NCI-H2171 treated with DMSO at 0.1 percent for 48 hours (cell line): ENCODE results near the gene PSD2.
A peak's percentile ranks its signal among the peaks of the same experiment; 100 is the strongest.

Source experiments
- DNase-seq: peaks from one replicate; lab custom pipeline; 2025; lab: John Stamatoyannopoulos, UW

Gene PSD2

DNA sequence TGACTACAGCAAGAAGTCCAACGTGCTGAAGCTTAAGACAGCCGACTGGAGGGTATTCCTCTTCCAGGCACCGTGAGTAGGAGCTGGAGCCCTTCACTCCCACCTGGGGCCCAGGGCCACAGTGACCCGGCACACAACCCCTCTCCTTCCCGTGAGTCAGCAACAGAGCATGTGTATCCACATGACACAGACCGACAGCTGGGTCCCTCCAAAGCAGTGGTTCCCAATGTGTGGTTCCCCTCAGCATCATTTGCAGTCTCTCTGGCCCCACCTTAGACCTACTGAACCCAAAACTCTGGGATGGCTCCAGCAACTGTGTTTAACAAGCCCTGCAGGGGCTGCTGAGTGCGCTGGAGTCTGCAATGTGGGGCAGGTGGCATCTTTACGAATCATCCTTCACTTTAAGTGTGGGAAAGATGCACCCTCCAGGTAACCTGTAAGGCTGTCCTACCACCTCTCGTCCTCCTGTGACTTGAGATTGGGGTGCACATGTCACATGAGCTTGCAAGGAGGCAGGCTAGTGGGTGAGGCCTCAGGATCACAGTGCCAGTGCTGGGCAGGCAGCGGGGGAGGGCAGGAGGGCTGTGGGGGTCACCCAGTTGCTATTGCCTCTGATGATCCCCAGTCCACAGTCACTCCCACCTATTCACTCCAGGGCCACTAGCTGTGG is 42.2 kb downstream of the PSD2 start:
- no peak for DNase-seq

DNA sequence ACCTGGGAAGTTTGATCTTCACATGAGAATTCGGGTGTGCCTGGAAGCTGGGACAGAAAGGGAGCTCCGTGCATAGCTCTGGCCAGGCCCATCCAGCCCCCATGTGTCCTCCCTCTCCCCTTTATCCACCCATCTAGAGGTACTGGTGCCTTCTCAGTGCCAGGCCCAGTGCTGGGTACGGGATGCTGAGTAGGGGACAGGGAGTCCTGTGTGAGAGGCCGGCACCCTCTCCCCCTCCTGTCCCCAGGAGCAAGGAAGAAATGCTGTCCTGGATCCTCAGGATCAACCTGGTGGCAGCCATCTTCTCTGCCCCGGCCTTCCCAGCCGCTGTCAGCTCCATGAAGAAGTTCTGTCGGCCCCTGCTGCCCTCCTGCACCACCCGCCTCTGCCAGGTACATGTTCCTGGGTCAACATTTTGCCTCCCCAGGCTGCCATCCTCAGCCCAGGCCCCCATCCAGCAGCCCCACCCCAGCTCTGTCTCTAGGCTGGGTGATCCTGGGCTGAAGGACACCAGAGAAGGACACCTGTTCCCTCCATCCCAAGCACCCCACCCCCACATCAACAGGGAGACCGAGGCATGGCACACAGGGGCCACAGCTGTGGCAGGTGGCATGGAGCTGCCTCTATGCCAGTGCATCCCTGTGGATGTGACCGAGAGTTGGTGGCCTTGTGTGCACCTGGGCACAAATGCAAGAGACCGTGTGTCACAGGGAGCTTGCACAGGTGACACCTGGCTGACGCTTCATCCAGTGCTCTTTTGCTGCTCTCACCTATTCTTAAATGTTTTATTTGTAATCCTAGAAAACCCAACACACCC is 43.0 kb downstream of the PSD2 start:
- DNase-seq: no peak

DNA sequence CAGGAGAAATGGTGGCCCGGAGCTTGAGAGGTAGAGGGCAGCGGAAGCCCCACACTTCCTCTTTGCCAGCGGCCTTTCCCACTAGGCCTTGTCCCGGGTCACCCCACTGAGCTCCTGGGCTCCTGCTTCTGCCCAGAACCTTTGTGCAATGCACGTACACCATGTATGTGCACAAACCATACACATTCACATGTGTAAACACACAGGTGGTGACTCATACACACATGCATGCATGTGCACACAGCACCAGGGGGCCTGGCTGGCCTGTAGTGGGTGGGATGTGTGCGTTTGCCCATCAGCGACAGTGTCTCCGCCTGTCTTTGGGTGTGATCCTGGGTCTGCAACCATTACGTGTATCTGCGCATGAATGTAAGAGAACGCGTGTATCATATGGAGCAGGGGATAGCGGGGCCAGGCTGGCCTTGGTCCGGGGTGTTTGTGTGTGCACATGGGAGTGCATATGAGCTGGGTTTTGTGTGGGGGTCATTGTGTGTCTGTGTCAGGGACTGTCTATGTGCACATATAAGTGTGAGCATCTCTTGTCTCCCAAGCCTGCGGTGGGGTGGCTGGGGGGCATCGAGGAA is 43.7 kb downstream of the PSD2 start:
- no peak for DNase-seq

DNA sequence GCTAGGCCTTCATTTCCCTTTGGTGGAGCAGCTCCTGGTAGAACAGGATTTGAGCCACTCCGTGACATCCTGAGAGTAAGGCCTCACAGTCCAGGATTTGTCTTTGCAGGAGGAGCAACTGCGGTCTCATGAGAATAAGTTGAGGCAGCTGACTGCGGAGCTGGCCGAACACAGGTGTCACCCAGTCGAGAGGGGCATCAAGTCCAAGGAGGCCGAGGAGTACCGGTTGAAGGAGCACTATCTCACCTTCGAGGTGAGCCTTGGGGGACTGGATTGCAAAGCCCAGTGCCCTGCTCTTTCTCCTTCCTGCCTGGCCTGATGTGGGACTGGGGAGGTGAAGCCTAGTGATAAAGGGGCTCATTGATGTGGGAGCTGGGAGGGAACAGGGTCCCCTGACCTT is 44.3 kb downstream of the PSD2 start:
- no peak for DNase-seq

DNA sequence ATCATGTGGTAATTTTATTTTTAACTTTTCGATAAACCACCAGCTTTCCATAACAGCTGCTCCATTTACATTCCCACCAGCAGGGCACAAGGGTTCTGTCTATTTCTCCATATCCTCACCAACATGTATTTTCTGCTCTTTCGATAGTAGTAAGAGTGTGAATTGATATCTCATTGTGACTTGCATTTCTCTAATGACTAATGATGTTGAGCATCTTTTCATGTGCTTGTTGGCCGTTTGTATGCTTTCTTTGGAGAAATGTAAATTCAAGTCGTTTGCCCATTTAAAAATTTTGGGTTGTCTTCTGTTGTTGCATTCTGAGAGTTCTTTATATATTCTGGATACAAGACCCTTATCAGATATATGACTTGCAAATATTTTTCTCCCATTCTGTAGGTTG is 45.9 kb downstream of the PSD2 start:
- no peak for DNase-seq

DNA sequence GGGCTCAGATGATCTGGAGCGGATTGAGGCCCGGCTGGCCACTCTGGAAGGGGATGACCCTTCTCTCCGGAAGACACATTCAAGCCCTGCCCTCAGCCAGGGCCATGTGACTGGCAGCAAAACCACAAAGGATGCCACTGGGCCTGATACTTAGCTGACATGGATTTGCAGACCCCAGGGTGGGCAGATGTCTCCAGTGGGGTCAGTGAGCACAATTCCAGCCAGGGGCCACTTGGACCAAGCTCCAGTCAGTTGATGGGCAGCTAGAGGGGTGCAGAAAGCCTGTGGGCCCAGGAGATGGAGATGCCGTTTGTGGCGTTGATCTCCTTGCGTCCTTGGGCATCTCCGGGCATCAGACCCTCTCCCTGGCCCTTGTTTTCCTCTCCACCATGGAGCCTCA is 46.7 kb downstream of the PSD2 start:
- no peak for DNase-seq

DNA sequence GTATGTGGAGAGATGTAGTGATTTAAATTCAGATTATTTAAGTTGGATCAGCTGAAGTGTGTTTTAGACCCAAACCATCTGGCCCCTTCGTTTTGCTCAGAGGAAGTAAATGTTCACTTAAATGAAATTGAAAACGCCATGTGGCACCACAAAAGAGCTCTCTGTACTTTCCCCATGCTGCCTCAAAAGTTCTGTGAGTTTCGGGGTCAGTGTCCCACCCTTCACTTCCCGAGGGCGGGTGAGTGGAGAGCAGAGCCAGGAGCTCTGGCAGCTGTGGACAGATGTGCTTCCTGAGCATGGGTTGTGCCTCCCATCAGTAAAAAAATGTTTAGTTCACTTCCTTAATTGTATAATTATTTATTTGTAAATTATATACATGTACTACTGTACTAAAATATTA is 48.4 kb downstream of the PSD2 start:
- DNase-seq: no peak

DNA sequence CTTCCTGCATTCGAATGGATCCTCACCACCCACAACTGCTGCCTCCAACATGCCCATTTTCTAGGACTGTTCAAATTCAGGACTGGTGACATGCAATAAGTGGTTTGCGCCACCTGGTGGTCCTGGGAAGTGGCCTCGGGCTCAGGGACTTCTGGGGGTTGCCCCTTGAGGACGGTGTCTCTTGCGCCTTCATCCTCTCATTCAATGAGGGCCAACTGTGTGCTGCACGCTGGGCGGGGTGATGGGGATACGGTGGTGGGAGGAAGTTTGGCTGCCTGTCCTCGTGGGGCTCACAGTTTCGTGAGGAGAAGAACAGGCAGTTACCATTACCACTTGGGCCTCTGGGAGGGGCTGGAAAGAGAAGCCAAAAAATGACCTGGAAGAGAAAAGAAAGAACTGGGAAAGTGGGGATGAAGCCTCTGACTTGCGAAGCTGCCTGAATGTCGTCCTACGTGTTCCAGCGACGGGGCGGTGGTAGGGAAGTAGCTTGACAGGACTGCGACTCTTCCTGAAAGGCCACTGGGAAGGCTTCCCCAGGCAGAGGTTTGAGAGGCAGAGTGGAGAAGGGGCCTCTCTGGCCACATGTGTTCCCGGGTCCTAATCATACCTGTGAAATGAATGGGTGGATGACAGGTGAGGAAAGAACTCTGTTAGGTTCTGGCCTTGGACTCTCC is 49.0 kb downstream of the PSD2 start:
- peak; percentile 10 for DNase-seq

DNA sequence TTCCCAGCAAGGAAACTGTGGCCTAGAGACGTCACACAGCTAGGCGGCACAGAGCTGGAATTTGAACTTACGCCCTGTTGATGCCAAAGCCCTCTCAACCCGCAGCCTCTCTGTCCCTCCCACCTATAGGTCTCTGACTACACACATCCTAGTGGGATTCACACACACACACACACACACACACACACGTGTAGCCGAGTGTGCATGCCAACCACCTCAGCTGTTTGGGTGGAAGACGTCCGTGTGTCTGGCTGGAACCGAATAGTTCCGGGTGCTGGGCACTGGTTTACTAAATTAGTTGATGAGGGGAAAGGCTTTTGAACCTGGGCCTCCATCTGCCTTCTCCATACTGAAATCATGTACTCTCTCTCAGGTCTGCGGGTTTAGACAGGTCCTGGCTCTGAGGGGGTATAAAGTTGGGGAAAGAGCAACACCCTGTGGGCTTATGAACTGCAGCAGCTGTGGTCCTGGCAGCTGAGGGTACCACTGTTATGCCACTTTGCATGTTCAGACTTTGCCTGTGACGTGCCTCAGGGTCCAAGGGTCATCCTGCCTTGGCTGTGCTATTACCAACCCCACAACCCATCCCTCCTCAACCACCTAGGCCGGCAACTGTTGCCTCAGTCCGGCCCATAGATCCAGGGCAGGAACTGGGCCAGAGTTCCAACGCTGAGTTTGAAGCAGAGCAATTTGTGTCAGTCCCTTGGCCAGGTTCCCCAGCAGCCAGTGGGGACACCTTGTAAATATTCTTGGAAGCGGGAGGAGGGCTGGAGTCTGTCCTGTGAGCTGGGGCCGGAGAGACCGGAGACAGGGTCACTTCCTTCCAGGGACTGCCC is 50.5 kb downstream of the PSD2 start:
- peak; percentile 10 for DNase-seq

DNA sequence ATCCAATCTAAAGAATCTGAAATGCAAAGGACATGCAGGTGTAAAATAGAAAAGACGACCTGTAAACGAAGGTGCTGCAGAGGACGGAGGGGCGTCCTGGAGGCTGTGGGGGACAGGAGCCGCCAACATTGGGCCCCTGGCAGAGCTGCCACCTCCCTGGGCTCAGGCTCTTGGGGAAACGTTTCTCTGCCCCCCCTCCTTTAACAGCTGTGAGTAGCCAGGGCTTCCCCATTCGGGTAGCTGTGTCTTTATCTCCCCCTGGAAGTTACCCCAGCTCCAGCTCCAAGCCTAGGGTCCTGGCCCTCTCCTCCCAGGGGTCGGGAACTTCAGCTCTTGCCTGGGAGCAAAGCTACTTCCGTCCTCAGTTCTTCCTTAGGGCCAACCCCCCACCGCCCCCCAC is 51.5 kb downstream of the PSD2 start:
- no peak for DNase-seq

DNA sequence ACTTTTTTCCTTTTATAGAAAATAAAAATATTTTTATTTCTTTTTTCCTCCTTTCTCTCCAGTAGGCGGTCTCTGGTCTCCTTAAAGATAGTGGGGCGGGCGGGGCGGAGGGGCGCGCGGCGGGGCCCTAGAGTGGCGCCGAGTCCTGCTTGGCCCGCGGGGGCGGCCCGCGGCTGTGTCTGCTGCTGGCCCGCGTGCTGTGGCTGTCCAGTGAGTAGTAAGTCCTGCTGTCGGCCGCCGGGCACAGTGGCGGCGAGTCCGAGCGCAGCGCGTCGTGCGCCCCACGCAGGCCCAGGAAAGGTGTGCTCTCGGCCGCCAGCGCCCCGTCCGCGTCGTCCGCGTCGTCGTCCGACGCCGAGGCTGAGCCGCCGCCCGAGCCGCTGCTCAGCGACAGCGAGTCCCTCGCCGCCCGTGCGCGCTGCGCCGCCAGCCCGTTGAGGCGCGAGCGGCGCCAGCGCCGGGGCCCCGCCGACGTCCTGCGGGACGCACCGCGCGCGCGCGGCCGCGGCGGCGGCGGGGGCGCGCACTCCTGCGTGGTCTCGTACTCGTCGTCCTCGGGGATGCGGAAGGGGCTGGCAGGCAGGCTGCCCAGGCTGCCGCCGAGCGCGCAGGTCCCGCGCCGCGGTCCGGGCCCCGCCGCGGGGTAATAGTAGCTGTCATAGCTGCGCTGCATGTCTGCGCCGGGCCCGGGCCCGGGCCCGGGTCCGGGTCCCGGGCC is 52.3 kb downstream of the PSD2 start:
- no peak for DNase-seq

DNA sequence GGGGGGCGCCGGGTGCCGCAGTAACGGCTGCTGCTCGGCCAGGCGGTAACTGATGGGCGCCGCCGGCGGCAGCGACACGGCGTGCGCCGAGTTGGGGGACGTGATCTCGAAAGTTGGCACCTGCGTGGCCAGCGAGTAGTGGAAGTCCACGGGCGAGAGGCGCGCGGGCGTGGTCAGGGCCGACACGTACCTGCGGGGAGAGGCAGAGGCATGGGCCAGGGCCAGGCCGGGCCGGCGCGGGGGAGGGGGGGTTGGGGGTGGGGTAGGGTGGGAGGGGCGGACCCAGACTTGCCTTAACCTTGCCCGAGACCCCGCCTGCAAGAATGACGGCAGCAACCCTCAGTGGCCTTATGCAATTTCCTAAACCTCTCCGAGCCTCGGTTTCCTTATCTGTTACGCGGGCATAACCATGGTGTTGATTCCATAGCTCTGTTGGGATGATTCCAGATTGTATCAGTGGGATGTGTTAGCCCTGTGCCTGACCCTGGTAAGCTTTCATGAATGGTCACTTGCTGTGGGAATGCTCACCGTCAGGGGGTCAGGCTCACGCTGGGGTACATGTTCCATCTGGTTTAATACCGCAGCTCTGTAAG is 53.0 kb downstream of the PSD2 start:
- no peak for DNase-seq

DNA sequence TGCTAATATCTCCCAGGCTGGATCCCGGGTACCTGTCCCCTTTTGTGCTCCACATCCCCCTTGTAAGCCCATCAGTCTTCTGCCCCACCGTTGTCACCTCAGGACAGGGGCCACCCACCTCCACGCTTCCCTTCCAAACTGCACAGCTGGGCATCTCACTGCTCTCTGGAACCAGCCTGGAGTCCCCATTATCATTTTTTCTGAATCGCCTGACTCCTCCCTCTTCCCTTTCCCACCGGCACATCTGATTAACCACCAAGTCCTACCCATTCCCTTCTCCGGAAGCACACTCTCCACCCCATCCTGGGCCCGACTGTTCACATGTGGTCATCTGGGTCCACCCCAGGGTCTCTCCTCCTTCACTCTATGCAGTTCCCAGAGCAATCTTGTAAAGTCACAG is 53.9 kb downstream of the PSD2 start:
- no peak for DNase-seq

DNA sequence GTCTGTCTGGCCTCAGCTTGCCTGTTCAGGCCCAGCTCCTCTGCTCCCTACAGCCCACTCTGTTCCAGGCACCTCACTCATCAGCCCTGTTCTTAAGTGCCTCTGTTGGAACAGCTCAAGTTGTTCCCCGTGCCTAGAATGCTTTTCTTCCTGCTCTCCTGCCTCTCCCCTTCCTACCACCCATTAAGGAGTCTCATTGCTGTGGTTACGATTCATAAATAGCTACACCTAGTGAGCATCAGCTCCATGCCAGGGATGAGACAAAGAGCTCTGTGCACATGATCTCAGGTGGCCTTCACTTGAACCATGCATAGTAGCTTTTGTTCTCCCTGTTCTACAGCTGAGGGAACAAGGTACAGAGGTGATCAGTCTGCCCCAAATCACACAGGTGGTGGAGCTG is 54.3 kb downstream of the PSD2 start:
- DNase-seq: no peak

DNA sequence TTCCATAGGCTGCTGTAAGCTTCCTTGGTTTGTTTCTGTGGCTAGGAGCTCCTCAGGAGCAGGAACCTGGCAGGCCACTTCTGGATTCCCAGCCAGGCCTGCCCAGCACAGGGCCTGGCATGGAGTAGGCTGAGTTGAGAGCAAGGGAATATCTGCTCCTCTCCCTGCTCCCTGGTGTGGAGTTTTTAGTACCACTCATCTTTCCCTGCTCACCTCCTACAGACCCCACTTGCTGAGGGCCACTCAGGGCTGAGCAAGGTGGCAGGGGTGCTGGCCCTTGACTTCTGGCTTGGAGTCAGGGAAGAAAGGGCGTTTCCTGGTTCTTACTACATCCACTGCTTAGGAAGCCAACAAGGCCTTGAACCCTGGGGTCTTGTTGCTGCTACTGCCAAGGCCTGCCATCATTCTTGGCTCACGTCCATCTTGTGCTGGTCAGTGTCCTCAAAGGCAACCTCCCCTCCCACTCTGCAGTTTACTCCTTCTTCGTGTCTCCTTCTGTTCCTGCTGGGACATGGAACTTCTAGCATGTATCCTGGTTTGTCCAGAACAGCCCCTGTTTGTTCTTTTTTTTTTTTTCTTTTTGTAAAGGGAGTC is 54.9 kb downstream of the PSD2 start:
- no peak for DNase-seq

DNA sequence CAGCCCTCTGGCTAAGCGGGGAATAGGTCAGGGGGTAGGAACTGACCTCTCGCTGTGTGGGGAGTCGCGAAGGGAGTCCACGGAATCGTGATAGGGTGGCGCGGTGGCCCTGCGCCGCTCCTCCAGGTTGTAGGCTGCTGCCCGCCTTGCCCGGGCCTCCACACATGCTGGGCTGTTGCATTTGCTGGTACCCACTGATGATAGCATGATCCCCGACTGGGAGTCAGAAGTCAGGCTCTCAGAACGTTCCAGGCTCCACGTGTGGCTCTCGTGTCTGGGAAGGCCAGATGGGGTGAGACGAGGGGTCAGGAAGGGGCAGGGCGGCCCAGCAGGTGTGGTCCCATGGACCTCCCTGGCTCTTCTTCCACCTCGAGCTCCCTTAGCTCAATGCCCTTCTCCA is 56.0 kb downstream of the PSD2 start:
- DNase-seq: no peak

DNA sequence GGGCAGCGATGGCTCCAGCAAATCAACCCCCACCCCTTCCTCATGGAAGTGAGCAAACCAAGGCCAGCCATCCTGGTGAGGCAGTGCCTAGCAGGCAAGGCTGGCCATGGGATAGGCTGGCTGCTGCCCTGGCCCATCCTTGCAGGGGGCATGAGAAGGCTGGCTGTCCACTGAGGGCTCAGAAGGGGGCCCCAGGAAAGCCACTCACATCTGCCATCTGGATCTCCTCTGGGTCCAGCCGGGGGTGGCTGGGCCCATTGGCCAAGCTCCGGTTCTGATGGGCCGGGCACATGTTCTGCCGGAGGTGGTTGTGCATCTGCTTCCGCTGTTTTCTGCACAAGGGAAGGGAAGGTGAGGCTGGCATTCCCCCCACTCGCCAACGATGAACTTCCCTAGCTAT is 57.1 kb downstream of the PSD2 start:
- DNase-seq: no peak

DNA sequence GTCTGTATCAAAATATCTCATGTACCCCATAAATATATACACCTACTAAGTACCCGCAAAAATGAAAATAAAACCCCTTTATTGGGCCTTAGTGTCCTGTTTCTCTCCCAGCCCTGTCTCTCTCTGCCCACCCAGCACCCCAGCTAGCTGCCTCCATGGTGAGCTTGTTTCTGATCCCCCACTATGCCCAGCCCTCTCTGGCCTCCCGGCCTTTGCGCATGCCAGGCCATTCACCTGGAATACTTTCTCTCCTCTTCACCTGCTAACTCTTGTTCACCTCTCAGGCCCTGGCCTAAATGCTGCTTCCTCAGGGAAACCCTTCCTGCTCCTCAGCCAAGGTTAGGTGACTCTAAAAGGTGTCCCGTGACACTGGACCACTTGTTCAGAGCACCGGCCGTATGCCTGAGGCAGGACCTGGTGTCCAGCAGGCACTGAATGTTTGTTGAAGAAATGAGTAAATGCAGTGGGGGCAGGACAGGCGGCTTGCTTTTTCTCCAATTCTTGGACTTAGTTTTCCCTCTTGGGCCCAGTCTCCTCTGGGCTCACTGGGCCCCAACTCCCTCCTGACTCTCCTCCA is 58.5 kb downstream of the PSD2 start:
- no peak for DNase-seq

DNA sequence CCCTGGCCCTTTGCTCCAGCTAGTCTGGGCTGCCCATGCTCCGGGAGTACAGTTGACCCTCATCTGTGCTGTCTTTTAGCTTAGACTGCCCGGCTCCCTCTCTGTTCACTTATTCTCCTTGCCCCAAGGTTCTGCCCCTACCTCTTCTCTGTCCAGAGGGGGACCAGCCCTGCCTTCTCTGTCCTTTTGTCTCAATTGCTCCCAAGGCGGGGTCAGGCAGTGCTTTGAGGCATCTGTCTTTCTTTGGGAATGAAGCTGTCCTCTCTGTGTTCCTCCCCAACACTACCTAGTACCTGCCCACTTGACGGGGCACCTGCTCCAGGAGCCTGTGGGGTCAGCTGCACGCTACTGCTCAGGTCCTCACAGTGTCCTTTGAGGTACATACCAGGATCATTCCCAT is 59.3 kb downstream of the PSD2 start:
- no peak for DNase-seq

DNA sequence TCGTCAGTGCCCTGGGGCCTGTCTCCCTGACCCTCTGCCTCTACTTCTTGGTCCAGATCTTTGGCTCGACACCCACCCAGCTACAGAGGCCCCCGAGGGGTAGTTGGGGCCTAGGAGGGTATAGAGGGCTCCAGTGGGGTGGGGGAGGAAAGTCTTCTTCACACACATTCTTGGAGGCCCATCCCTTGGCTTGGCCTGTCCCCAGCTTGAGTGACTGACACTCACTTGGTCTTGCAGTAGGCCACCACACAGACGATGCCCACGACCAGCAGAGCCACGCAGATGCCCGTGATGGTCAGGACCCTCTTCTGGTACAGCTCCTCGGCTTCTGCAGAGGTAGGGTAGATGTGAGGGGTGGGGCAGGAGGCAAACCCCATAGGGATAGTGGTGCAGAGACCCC is 59.8 kb downstream of the PSD2 start:
- DNase-seq: no peak
